NOMO-1 treated with DMSO at 0.1 percent for 48 hours (cell line): ENCODE results near the gene STX8.

Source experiments
- DNase-seq: peaks from one replicate; lab custom pipeline; 2025; ENCODE audit not compliant: unreplicated experiment; lab: John Stamatoyannopoulos, UW

Gene STX8

DNA sequence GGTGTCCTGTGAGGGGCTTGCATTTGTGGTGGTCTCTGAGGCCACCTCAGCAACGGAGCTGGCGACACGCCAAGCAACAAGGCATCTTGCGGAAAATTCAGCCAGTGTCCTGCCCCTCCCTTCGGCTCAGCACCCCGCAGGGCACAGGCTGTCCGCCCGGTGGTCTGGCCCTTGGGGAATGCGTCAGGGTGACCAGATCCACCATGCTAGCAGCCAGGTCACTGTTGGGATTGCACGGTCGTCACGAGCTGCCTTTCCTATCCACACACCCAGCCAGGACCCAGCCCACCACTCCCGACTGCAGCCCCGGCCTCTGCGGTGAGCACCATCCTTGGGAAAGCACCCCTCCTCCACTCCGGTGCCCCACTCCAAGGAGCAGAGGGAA lies 333.1 kb downstream of the STX8 start:
- DNase-seq: no peak

GRCh38 chr17:9241774-9242496 lies 333.7 kb downstream of the STX8 start:
- no peak for DNase-seq

DNA sequence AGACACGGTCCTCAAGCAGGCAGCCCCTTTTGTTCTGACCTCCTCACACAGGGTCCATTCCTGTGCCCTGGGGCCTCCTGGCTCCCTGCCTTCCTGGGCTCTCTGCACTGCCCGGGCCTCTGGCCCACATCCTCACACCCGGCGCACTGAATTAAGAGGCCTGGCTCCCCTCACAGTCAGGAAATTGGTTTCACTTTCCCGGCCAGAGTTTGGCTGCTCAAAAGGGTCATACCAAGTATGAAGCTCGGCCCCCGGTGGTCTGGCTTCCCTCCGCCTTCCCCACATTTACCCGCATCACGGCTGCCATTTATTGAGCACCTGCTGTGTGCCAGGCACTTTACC lies 334.3 kb downstream of the STX8 start:
- DNase-seq: no peak

GRCh38 chr17:9240659-9241370 lies 334.8 kb downstream of the STX8 start:
- no peak for DNase-seq

GRCh38 chr17:9239793-9240658 lies 335.6 kb downstream of the STX8 start:
- peak; percentile 81 for DNase-seq

GRCh38 chr17:9239246-9239792 lies 336.3 kb downstream of the STX8 start:
- no peak for DNase-seq

GRCh38 chr17:9238340-9239245 lies 337.0 kb downstream of the STX8 start:
- no peak for DNase-seq

GRCh38 chr17:9237661-9238301 lies 337.8 kb downstream of the STX8 start:
- DNase-seq: no peak

DNA sequence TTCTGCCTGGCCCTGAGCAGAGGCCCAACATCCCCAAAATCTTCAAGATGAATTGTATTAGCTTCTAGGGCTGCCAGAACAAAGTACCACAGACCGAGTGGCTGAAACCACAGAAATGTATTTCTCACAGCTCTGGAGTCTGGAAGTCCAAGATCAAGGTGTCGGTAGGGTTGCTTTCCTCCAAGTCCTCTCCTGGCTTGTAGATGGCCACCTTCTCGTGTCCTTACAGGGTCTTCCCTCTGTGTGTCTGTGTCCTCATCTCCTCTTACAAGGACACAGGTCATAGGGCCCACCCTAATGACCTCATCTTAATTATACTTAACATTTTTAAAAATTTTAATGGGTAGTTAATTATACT lies 338.6 kb downstream of the STX8 start:
- no peak for DNase-seq

DNA sequence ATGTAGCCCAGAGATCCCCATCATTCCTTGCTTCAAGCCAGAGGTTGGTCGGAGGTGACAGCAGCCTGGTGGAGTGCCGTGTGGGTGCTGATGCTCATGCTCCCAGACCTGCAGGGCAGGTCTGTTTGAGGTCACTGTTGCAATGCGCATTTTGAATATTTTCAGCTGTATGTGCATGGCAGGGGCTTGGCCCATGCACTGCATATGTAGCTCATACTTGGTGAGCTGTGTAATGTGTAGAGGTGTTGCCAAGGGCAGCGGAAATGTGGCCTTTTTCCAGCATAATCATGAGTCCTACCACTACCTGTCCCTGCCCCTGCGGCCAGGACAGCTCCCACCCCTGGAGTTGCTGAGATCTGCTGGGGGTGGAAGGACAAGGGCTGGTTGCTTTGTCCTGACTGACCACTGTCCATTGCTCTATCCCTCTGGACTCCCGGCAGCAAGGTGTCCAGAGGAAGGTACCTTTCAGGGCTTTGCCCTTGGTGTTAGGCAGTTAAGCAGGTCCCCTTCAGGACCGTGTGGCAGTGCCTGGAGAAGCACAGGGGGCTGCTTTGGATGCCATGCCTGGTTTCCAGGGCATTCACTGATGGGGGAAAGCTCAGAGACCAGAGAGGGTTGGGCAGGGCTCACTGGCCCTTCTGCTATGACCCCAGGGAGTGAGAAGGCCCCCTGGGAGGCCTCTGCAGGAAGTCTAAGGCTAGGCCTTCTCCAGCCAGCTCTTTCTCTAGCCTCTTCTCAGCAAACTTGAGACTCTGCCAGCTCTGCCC lies 339.2 kb downstream of the STX8 start:
- no peak for DNase-seq

GRCh38 chr17:9235346-9235745 lies 340.3 kb downstream of the STX8 start:
- no peak for DNase-seq

GRCh38 chr17:9234389-9234945 lies 341.2 kb downstream of the STX8 start:
- DNase-seq: no peak

- no peak for DNase-seq
Observed at GRCh38 chr17:9233761-9234160, 341.9 kb downstream of the STX8 start.

- DNase-seq: no peak
Observed at GRCh38 chr17:9233271-9233599, 342.4 kb downstream of the STX8 start.

- DNase-seq: peak; percentile 22
Observed at GRCh38 chr17:9232591-9233270, 342.9 kb downstream of the STX8 start.

DNA sequence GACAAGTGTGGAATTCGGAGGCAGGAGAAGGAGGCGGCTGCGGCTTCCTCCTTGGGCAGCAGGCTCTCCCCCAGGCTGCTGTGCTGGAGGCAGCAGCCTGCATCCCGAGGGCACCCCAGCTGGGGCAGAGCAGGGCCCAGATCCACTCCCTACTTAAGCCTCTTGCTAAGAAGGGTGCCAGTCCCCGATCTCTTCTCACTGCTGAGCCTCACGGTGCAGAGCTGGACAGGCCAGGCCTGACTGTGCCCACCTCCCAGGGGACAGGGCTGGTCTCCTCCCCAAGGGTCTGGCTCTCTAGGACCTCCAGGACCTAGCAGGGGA lies 343.5 kb downstream of the STX8 start:
- no peak for DNase-seq

- no peak for DNase-seq
Observed at GRCh38 chr17:9231449-9232154, 344.0 kb downstream of the STX8 start.

DNA sequence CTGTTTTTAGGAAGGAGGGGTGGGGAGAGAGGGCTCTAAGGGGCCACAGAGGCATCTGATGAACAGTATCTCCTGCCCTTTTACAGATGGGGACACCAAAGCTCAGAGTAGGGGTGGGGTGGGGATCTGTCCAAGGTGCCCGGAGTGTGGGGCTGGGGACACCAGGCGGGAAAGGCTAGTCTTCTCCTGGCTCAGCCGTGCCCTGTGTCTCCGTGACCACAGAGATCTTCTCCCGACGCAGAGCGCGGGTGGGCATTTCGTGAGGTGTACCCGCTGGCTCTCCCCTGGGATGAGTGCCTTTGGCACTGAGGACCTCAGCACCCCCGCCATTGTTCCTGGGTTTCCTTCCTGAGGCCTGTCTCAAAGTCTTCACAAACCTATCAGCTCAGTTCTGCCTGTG lies 344.8 kb downstream of the STX8 start:
- no peak for DNase-seq
